ENCODE measurements around the gene TMEM229B. TPM values are rescaled to one million over a fixed set of nuclear protein-coding genes. Genes with fewer than 3 reads are reported as not detected.

The TMEM229B gene
- total RNA-seq, 4 donors from 2014 or later = 0.30 to 0.76 (median 0.50) TPM

DNA sequence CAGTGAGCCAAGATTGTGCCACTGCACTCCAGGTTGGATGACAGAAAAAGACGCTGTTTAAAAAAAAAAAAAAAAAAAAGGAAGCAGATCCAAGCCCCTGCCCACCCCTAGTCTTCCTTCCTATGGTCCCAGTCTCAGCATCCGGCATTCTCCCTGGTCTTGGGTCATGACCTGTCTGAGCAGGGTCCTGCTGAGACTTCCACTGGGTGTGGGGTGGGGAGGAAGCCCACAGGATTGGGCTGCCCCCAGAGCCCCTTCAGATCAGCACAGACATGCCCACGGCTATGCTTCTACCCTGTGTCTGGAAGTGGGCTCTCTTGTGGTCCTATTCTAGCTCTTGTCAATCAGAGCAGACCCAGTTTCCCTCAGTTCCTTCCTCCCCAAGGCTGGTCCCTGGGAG lies 64.0 kb downstream of the TMEM229B start:
- 45 to 61% methylated on average over 3 of the region's 3 CpGs for WGBS, 2 donors
- Histone ChIP-seq H3K27ac (no peak overlapping the region), H3K9me3 (no peaks in the 10 kb centered on the region), H3K4me3 (no peak overlapping the region), H3K27me3 (peaks cover 0 to 24% (median 0%) of the 10 kb centered on the region in 4 donors), H3K4me1 (peaks cover 3 to 8% (median 4%) of the 10 kb centered on the region in 3 donors), H3K36me3 (no peaks in the 10 kb centered on the region)
- no peak for DNase-seq
- intact Hi-C loops (cut with DNase I) = loop anchor here (10.0 kb wide), 1 partner anchor 140 kb away; no protein-coding TSS in a partner anchor
- no peak for TF ChIP-seq POLR2A (IDR thresholded peaks at IDR 0.05)
- TF ChIP-seq, protein P1, sequence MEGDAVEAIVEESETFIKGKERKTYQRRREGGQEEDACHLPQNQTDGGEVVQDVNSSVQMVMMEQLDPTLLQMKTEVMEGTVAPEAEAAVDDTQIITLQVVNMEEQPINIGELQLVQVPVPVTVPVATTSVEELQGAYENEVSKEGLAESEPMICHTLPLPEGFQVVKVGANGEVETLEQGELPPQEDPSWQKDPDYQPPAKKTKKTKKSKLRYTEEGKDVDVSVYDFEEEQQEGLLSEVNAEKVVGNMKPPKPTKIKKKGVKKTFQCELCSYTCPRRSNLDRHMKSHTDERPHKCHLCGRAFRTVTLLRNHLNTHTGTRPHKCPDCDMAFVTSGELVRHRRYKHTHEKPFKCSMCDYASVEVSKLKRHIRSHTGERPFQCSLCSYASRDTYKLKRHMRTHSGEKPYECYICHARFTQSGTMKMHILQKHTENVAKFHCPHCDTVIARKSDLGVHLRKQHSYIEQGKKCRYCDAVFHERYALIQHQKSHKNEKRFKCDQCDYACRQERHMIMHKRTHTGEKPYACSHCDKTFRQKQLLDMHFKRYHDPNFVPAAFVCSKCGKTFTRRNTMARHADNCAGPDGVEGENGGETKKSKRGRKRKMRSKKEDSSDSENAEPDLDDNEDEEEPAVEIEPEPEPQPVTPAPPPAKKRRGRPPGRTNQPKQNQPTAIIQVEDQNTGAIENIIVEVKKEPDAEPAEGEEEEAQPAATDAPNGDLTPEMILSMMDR (IDR thresholded peaks at IDR 0.05) = no peak

DNA sequence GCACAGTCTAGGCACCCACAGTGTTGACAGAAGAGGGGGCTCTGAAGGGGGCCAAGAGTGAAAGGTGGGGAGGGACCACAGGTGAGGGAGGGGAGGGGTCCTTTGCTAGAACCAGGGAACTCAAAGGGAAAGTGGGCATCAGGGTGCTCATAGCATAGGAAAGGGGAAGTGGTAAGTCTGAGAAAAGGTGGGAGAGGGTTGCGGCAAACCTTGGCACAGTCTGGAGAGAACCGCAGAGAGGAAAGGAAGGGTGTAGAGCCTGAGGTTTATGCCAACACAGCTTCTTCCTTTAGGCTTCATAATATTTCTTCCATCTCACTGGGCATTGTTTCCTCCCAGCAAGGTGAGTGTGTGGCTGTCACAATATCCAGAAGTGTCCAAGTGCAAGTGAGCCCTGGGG lies 65.1 kb downstream of the TMEM229B start:
- TF ChIP-seq POLR2A (IDR thresholded peaks at IDR 0.05) = no peak
- TF ChIP-seq, protein P1 (IDR thresholded peaks at IDR 0.05) = no peak
- Histone ChIP-seq H3K9me3 (no peaks in the 10 kb centered on the region), H3K36me3 (no peaks in the 10 kb centered on the region), H3K27me3 (peaks cover 0 to 24% (median 0%) of the 10 kb centered on the region in 4 donors), H3K27ac (no peak overlapping the region), H3K4me1 (peaks cover 4 to 15% (median 11%) of the 10 kb centered on the region in 3 donors), H3K4me3 (no peak overlapping the region)
- intact Hi-C loops (cut with DNase I) = loop anchor here (10.0 kb wide), 1 partner anchor 141 kb away; no protein-coding TSS in a partner anchor
- 45 to 61% methylated on average over 2 of the region's 2 CpGs for WGBS, 2 donors
- DNase-seq = no peak

DNA sequence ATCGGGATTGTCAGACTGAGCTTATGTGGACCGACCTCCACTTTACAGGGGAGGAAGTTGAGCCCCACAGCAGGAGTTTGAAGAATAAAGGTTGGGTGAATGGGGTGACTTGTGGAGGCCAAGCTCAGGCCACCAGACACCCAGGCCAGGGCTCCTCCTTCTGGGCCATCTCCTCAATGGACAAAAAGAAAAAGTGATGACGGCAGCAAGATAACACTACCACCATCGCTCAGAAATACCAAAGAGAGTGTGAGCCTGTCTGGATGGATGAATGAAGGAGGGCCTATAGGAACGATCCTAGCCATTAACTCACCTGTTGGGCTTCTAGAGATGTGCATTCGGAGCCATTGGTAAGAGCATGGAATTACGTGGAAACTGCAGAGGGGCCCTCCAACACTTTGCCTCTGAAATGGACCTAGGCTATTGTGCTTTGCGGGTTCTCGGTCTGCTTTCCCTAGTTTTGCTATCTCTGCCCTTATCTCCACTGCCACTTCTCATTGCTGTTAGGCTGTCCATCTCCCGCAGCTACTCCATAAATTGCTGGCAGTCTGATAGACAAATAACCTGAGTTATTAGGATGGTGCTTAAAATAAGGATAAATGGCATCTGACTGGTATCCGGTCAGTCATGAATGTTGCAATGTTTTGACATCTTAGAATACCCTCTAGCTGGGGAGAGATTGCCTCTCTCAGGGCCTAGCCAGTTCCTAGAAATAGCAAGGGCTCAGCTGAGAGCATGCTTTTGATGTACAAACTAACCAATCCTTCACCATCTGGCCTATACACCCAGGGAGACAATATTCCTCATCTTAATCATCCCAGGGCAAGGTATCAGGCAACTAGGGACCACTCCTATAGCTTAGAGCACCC lies 66.9 kb downstream of the TMEM229B start:
- Histone ChIP-seq H3K4me1 (peaks cover 0 to 7% (median 7%) of the 10 kb centered on the region in 3 donors), H3K36me3 (no peaks in the 10 kb centered on the region), H3K27ac (no peak overlapping the region), H3K9me3 (no peaks in the 10 kb centered on the region), H3K27me3 (peaks cover 0 to 20% (median 0%) of the 10 kb centered on the region in 4 donors), H3K4me3 (no peak overlapping the region)
- 89 to 90% methylated on average over 8 to 9 of the region's 11 CpGs for WGBS, 2 donors
- intact Hi-C loops (cut with DNase I) = loop anchor here (10.0 kb wide), 1 partner anchor 143 kb away; no protein-coding TSS in a partner anchor
- no peak for TF ChIP-seq POLR2A (IDR thresholded peaks at IDR 0.05)
- TF ChIP-seq, protein P1 (IDR thresholded peaks at IDR 0.05) = no peak
- no peak for DNase-seq

Small RNA genes lying within 50 kb of the gene (small RNA-seq; reads per million reads assigned to genes)
- gene MIR5694 = 0 reads per million in 4 donors

Other genes starting within 250 kb of the TMEM229B start
- gene PALS1, start 247.3 kb downstream of the TMEM229B start, total RNA-seq = 10 to 100 TPM; 18.9 to 28.6 (median 25.8) TPM
- gene ATP6V1D, start 128.9 kb downstream of the TMEM229B start, total RNA-seq = 100 to 1,000 TPM; 110 to 142 (median 129) TPM
- gene EIF2S1, start 128.4 kb downstream of the TMEM229B start, total RNA-seq = 100 to 1,000 TPM in 3 of 4 donors, 10 to 100 TPM in 1; 55.8 to 153 (median 138) TPM
- gene PLEK2, start 76.6 kb downstream of the TMEM229B start, total RNA-seq = 10 to 100 TPM in 2 of 4 donors, 1 to 10 TPM in 2; 7.6 to 19.9 (median 13.1) TPM
- 1 to 10 TPM; 4.1 to 7.9 (median 5.7) TPM for gene PLEKHH1, start 44.6 kb upstream of the TMEM229B start, total RNA-seq
- 10 to 100 TPM; 17.0 to 34.0 (median 21.0) TPM for gene PIGH, start 111.5 kb upstream of the TMEM229B start, total RNA-seq
- gene ARG2, start 131.2 kb upstream of the TMEM229B start, total RNA-seq = 10 to 100 TPM in 3 of 4 donors, 1 to 10 TPM in 1; 7.1 to 50.6 (median 17.7) TPM
- 10 to 100 TPM; 41.3 to 57.7 (median 52.3) TPM for gene VTI1B, start 185.9 kb upstream of the TMEM229B start, total RNA-seq
- gene RDH11, start 207.0 kb upstream of the TMEM229B start, total RNA-seq = 10 to 100 TPM; 35.6 to 74.6 (median 48.0) TPM
- 10 to 100 TPM in 3 of 4 donors, 1 to 10 TPM in 1; 4.0 to 35.3 (median 29.4) TPM for gene RDH12, start 213.2 kb upstream of the TMEM229B start, total RNA-seq

All from esophagus squamous epithelium (tissue), 5 donors.